ENCODE results near the gene HAUS8.

DNA sequence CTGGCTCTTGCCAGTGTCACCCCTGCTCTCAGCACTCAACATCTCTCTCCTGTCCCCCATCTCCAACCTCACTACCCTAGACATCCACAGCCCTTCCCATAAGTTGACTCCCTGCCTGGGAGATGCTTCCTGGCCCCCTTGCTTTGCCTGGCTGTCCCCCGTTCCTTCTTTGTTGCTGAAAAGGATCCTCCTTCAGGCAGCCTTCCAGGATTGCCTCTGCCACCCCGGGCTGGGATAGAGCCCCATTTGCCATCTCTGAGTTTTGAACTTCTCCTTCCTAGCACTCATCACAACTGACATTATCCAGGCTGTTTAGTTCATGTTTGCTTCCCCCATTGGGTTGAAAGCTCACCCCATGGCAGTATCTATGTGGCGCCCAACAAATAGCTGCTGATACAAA lies 68.7 kb downstream of the HAUS8 start:
- TF ChIP-seq, protein P1, sequence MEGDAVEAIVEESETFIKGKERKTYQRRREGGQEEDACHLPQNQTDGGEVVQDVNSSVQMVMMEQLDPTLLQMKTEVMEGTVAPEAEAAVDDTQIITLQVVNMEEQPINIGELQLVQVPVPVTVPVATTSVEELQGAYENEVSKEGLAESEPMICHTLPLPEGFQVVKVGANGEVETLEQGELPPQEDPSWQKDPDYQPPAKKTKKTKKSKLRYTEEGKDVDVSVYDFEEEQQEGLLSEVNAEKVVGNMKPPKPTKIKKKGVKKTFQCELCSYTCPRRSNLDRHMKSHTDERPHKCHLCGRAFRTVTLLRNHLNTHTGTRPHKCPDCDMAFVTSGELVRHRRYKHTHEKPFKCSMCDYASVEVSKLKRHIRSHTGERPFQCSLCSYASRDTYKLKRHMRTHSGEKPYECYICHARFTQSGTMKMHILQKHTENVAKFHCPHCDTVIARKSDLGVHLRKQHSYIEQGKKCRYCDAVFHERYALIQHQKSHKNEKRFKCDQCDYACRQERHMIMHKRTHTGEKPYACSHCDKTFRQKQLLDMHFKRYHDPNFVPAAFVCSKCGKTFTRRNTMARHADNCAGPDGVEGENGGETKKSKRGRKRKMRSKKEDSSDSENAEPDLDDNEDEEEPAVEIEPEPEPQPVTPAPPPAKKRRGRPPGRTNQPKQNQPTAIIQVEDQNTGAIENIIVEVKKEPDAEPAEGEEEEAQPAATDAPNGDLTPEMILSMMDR (IDR thresholded peaks at IDR 0.05; ENCODE audit: low read length): no peak
- TF ChIP-seq EZH2phosphoT487 (IDR thresholded peaks at IDR 0.05; ENCODE audit: low read length) (no peak), EZH2 (optimal IDR thresholded peaks at IDR 0.05; ENCODE audit: low read depth, low read length) (no peak)

All from MM.1S (cell line).